Thymus (tissue), 11 donors: ENCODE results near the gene RPS8. TPM values are rescaled to one million over a fixed set of nuclear protein-coding genes. Genes with fewer than 3 reads are reported as not detected.
"Not testable (repeated sequence)": the region's sequence is repeated elsewhere in the genome, so short reads cannot be mapped to it uniquely, and the experiment has no call there.

Source experiments
- DNase-seq, 9 donors: peaks; one replicate each; pipeline ENCODE4 v3.0.0-alpha.2; 2013; ENCODE audit warnings: low spot score in 9 of 9, low read depth in 6 of 9, missing footprints in 1 of 9
- H3K27ac ChIP-seq, 2 donors: one replicate each; pipeline ENCODE4 v1.5.1; 2013; ENCODE audit warnings: control low read depth in 1 of 2, low read depth in 1 of 2, low read length in 1 of 2, mild to moderate bottlenecking in 1 of 2, moderate library complexity in 1 of 2
- H3K27me3 ChIP-seq, 2 donors: one replicate each; pipeline ENCODE4 v1.5.1; 2013; ENCODE audit warnings: low read length in 1 of 2; ENCODE audit not compliant: control insufficient read depth in 2 of 2, insufficient read depth in 1 of 2
- H3K36me3 ChIP-seq, 2 donors: one replicate each; pipeline ENCODE4 v1.5.1; 2013; ENCODE audit warnings: low read length in 1 of 2, mild to moderate bottlenecking in 1 of 2, moderate library complexity in 1 of 2; ENCODE audit not compliant: control insufficient read depth in 2 of 2, insufficient read depth in 2 of 2
- H3K4me1 ChIP-seq, 2 donors: one replicate each; pipeline ENCODE4 v1.5.1; 2013; ENCODE audit warnings: low read length in 2 of 2; ENCODE audit not compliant: control insufficient read depth in 2 of 2, insufficient read depth in 2 of 2
- H3K4me3 ChIP-seq, 2 donors: one replicate each; pipeline ENCODE4 v1.5.1; 2013; ENCODE audit warnings: low read length in 2 of 2, control low read depth in 1 of 2, mild to moderate bottlenecking in 1 of 2
- H3K9me3 ChIP-seq, 2 donors: one replicate each; pipeline ENCODE4 v1.5.1; 2013; ENCODE audit warnings: low read length in 1 of 2, mild to moderate bottlenecking in 1 of 2; ENCODE audit not compliant: control insufficient read depth in 2 of 2, insufficient read depth in 1 of 2
- WGBS: extraction: QIAGEN DNeasy Blood & Tissue Kit; methylation state at CpG from one replicate; pipeline ENCODE4 v1.1.7; 2013; 5-methylcytosine and 5-hydroxymethylcytosine counted together
- polyA plus RNA-seq: library from polyadenylated mRNA; stranded (reverse); fragments of 200-250 nt; gene quantifications from one replicate; pipeline ENCODE4 v1.2.3, GENCODE V29; 2013
- total RNA-seq: library from RNA; stranded (reverse); fragments of 120-200 nt; gene quantifications from one replicate; pipeline ENCODE4 v1.2.4, GENCODE V29; 2013
- donor health status: healthy.

Gene RPS8
- total and polyA plus RNA-seq, 2 donors: 3,262 to 3,732 TPM

DNA sequence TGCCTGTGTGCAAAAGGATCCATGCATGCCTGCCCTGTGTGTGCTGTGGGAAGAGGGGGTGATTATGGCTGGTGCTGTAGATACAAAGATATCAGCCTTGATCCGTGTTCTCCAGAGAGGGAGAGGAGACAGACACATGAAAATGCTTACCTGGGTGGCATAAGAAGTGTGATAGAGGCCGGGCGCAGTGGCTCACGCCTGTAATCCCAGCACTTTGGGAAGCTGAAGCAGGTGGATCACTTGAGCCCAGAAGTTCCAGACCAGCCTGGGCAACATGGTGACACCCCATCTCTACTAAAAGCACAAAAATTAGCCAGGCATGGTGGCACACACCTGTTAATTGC is 35.4 kb downstream of the RPS8 start:
- not testable (repeated sequence) for DNase-seq, H3K4me3 ChIP-seq, H3K27me3 ChIP-seq
- Histone ChIP-seq H3K36me3 (peaks cover 6 to 11% of the 10 kb centered on the region in 2 donors), H3K4me1 (peaks cover 53 to 82% of the 10 kb centered on the region in 2 donors), H3K9me3 (peaks cover 0 to 12% of the 10 kb centered on the region in 2 donors), H3K27ac (peak overlapping the region; percentile 95 to 98)
- WGBS: 94% methylated on average over 4 of the region's 4 CpGs

GRCh38 chr1:44811234-44811633 is 35.9 kb downstream of the RPS8 start:
- WGBS: 95% methylated on average over 8 of the region's 8 CpGs
- Histone ChIP-seq H3K27me3 (no peaks in the 10 kb centered on the region), H3K9me3 (peaks cover 0 to 12% of the 10 kb centered on the region in 2 donors), H3K4me3 (no peak overlapping the region), H3K36me3 (peaks cover under 1 to 9% of the 10 kb centered on the region in 2 donors), H3K4me1 (peaks cover 53 to 82% of the 10 kb centered on the region in 2 donors), H3K27ac (peak overlapping the region; percentile 8 to 98)
- no peak for DNase-seq

DNA sequence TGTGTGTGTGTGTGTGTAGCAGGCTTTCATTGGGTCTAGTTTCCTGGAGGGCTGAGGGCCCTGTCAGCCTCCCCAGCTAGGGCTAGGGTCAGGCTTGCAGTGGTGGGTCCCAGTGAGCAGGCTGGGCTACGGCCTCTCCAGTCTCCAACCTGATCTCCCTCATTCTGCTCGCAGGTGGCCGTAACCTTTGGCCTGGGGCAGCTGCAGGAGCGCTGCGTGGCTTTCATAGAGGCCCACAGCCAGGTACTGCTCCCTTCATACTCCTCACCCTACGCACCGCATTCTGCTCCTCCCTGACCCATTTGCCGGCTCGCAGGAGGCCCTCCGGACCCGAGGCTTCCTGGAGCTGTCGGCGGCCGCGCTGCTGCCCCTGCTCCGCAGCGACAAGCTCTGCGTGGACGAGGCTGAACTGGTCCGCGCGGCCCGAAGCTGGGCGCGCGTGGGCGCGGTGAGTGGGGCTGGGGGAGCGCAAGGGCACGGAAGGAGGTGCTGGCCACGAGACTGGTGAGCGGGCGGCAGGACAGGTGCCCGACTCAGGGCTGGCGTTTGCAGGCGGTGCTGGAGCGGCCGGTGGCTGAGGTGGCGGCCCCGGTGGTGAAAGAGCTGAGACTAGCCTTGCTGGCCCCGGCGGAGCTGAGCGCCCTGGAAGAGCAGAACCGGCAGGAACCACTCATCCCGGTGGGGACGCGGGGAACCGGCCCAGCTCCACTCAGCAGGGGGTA is 37.6 kb downstream of the RPS8 start:
- Histone ChIP-seq H3K9me3 (peaks cover 0 to 8% of the 10 kb centered on the region in 2 donors), H3K4me1 (peaks cover 40 to 66% of the 10 kb centered on the region in 2 donors), H3K27ac (peak overlapping the region; percentile 66 to 92), H3K27me3 (no peaks in the 10 kb centered on the region), H3K4me3 (peak overlapping the region; percentile 40 to 69), H3K36me3 (no peaks in the 10 kb centered on the region)
- 82% methylated on average over 48 of the region's 48 CpGs for WGBS
- no peak for DNase-seq

DNA sequence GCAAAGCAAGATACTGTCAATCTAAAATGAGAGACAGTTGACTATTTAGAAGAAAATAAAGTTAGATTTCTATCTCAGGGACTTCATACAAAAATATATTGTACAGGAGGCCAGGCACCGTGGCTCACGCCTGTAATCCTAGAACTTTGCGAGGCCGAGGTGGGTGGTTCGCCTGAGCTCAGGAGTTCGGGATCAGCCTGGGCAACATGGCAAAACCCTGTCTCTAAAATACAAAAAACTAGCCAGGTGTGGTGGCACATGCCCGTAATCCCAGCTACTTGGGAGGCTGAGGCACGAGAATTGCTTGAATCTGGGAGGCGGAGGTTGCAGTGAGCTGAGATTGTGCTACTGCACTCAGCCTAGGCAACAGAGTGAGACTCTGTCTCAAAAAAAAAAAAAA is 40.6 kb downstream of the RPS8 start:
- not testable (repeated sequence) for DNase-seq, H3K27ac ChIP-seq, H3K36me3 ChIP-seq, H3K27me3 ChIP-seq, H3K9me3 ChIP-seq, H3K4me3 ChIP-seq
- H3K4me1 ChIP-seq: peaks cover 15 to 55% of the 10 kb centered on the region in 2 donors
- WGBS: 94% methylated on average over 9 of the region's 9 CpGs

- H3K4me3 ChIP-seq: no peak overlapping the region
- no peak for DNase-seq
- 91% methylated on average over 2 of the region's 2 CpGs for WGBS
- no peaks in the 10 kb centered on the region for H3K36me3 ChIP-seq
- H3K9me3 ChIP-seq: no peaks in the 10 kb centered on the region
- H3K4me1 ChIP-seq: peaks cover 10 to 41% of the 10 kb centered on the region in 2 donors
- no peak overlapping the region for H3K27ac ChIP-seq
- no peaks in the 10 kb centered on the region for H3K27me3 ChIP-seq
Measured at GRCh38 chr1:44817307-44817706, 42.0 kb downstream of the RPS8 start.

DNA sequence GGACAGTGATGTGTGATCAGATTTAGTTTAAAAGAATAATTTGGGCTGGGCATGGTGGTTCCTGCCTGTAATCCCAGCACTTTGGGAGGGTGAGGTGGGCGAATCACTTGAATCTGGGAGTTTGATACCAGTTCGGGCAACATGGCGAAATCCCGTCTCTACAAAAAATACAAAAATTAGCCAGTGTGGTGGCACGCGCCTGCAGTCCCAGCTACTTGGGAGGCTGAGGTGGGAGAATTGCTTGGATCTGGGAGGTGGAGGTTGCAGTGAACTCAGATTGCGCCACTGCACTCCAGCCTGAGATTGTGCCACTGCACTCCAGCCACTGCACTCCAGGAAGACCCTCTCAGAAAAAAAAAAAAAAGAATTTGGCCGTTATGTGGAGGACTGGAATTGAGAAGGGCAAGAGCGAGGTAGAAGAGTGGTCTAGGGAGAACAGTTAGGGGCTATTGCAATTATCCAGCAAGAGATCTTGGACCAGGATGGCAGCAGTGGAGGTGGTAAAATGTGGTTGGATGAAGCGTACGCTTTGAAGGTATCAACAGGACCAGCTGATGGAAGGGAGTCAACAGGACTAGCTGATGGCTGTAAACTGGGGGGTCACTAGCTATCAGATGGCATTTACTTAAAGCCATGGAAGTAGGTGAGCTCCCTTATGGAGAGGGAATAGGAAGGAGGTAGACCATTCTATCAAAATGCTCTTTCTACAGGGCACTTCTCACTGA is 42.6 kb downstream of the RPS8 start:
- H3K4me1 ChIP-seq: peaks cover 10 to 35% of the 10 kb centered on the region in 2 donors
- DNase-seq: no peak
- no peaks in the 10 kb centered on the region for H3K36me3 ChIP-seq
- H3K4me3 ChIP-seq: no peak overlapping the region
- 98% methylated on average over 11 of the region's 11 CpGs for WGBS
- H3K27ac ChIP-seq: no peak overlapping the region
- no peaks in the 10 kb centered on the region for H3K27me3 ChIP-seq
- H3K9me3 ChIP-seq: no peaks in the 10 kb centered on the region

- H3K4me1 ChIP-seq: peaks cover 4 to 27% of the 10 kb centered on the region in 2 donors
- H3K27me3 ChIP-seq: no peaks in the 10 kb centered on the region
- peak overlapping the region; percentile 96 to 99 for H3K27ac ChIP-seq
- DNase-seq: no peak
- no peaks in the 10 kb centered on the region for H3K9me3 ChIP-seq
- H3K36me3 ChIP-seq: no peaks in the 10 kb centered on the region
- WGBS: 1% methylated on average over 13 of the region's 13 CpGs
- H3K4me3 ChIP-seq: peak overlapping the region; percentile 71 to 83
Measured at GRCh38 chr1:44819196-44819607, 43.9 kb downstream of the RPS8 start.

GRCh38 chr1:44819608-44820327 is 44.4 kb downstream of the RPS8 start:
- peak; percentile 67 to 92 (median 86) for DNase-seq
- H3K4me3 ChIP-seq: peak overlapping the region; percentile 71 to 83
- H3K27me3 ChIP-seq: no peaks in the 10 kb centered on the region
- peak overlapping the region; percentile 96 to 99 for H3K27ac ChIP-seq
- no peaks in the 10 kb centered on the region for H3K9me3 ChIP-seq
- peaks cover 3 to 22% of the 10 kb centered on the region in 2 donors for H3K4me1 ChIP-seq
- WGBS: under 1% methylated on average over 33 of the region's 33 CpGs
- no peaks in the 10 kb centered on the region for H3K36me3 ChIP-seq
